ENCODE data around the gene EMC8.

- TF ChIP-seq, protein P1, sequence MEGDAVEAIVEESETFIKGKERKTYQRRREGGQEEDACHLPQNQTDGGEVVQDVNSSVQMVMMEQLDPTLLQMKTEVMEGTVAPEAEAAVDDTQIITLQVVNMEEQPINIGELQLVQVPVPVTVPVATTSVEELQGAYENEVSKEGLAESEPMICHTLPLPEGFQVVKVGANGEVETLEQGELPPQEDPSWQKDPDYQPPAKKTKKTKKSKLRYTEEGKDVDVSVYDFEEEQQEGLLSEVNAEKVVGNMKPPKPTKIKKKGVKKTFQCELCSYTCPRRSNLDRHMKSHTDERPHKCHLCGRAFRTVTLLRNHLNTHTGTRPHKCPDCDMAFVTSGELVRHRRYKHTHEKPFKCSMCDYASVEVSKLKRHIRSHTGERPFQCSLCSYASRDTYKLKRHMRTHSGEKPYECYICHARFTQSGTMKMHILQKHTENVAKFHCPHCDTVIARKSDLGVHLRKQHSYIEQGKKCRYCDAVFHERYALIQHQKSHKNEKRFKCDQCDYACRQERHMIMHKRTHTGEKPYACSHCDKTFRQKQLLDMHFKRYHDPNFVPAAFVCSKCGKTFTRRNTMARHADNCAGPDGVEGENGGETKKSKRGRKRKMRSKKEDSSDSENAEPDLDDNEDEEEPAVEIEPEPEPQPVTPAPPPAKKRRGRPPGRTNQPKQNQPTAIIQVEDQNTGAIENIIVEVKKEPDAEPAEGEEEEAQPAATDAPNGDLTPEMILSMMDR (IDR thresholded peaks at IDR 0.05), result no peak
- TF ChIP-seq POLR2A (IDR thresholded peaks at IDR 0.05), result no peak
These were observed 43.1 kb upstream of the EMC8 start for GRCh38 chr16:85842435-85842834.
